HG02943 (cell line): Measurements from ENCODE around the gene PHACTR1.
"Not testable (repeated sequence)": the region's sequence is repeated elsewhere in the genome, so short reads cannot be mapped to it uniquely, and the experiment has no call there.

Source experiments
- ATAC-seq: cut with Tn5 transposase; IDR thresholded peaks from one replicate; pipeline ENCODE4 v1.9.1; 2021; ENCODE audit warnings: mild to moderate bottlenecking, low read depth, moderate library complexity; ENCODE audit not compliant: unreplicated experiment

Gene PHACTR1

DNA sequence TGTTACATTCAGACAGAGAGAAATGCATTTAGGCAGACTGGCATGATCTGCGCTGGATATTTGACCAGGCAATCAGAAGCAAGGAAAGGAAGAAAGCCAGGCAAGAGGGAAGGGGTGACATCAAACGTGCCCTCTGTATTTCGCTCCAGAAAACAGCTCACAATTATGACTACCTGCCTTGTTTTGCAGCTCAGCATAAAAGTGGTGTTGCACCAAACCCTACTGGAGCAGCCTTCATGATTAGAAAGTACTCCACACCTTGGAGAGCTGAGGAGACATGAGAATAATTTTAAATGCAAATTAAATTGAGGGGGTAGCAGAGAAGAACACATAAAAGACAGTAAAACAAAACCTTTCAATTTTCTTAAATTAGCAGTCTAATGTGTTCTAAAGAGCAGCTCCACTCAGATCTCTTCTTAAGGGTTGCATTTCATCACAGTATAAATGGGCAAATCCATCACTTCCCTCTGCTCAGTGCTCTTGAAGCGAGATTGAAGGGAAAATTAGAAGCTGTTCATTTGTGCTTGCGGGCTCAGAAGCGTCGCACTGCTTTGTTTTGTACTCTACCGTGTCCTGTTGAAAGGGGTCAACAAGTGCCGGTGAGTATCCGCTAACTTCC is at the start of gene PHACTR1:
Gene PHACTR1, plus strand, starts transcription at position 470 of the 619 bp plus-strand sequence.
- no peak for ATAC-seq

DNA sequence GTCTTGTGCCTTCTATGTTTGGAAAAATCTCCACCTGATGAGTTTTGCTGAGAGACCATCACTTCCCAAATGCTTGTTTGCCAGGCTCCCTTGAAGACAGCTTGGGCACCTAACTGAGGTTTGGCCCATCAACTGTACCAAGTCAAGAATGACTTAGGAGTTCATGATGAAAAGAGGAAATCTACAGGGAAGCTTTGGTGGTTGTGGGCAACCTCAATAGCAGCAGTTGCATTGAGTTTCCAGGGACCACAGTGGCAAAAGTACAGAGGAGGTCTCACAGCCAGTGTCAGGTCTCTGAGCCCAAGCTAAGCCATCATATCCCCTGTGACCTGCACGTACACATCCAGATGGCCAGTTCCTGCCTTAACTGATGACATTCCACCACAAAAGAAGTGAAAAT is 49.7 kb upstream of the PHACTR1 start:
- ATAC-seq, result no peak

DNA sequence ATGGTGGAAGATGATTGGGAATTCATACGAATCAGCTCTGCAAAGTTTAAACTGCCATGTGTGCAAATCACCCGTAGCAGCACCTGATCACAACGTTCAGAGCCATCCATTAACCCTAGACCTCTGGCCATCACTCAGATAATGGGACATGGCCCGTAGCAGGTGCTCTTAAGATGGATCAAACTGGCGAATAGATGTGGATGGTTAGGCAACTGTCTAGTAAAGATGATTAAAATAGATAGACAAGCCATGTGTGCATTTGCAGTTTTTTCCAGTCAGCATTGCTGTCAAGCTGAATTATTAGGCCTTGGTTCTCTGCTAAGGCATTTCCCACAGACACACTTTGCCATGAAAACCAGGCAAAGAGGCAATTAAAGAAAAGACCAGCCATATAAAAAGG is 40.6 kb upstream of the PHACTR1 start:
- ATAC-seq, result no peak

DNA sequence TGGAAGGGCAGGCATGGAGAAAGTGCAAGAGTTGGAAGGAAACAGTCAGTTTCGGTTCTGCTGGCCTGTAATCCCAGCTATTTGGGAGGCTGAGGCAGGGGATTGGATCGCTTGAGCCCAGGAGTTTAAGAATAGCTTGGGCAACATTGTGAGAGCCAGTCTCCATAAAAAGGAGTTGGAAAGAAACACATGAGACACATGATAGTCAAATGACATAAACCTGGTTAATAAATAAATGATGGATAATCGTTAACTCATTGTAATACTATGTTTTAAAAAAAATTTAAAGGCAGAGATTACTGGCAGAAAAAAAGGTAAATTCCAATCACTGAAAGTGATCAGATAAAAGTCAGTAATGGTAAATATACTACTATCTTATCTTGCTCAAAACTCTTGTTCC is 37.2 kb upstream of the PHACTR1 start:
- ATAC-seq, result no peak

DNA sequence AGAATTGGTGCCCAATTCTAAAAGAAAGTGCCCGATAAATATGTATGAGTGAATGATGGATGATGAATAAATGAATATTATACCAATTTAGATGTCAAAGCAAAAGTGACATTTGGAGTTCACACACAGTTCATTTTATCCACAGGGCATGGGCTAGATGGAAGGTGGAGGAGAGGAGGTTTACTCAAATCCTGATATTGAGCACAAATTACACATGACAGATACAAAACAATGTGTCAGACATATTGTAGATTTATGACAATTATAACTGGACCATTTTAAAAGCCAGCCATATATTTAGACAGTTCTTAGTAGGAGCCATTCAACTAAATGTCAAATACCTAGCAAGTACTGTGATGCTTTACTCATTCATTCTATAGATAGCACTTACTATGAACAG is 23.4 kb upstream of the PHACTR1 start:
- ATAC-seq, result no peak

DNA sequence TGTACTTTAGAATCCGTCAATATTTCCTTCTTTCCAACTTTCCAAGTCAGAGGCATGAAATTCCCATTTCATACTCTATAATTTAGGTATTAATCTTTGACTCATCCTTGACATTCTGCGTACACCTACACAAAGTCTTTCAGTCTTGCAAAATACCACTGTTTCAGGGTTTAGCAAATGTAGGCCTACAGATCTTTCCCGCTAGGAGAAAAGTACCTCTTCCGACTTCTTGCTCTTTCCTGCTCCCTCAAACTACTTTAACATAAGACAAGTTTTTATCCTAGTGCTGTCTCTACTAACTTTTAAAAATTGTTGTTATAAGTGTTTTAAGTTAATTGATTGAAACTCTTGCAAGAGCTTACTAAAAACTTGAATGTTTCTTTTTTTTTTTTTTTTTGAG is 18.3 kb upstream of the PHACTR1 start:
- no peak for ATAC-seq

DNA sequence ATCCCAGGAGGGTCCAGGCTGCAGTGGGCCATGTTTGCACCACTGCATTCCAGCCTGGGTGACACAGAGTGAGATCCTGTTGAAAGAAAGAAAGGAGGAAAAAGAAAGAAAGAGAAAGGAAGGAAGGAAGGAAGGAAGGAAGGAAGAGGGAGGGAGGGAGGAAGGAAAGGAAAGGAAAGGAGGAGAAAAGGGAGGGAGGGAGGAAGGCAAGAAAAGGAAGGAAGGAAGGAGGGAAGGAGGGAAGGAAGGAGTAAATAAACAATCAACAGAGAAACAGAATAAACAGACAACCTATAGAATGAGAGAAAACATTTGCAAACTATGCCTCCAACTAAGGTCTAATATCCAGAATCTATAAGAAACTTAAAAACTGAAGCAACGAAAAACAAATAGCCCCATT is 11.6 kb upstream of the PHACTR1 start:
- ATAC-seq, result no peak

DNA sequence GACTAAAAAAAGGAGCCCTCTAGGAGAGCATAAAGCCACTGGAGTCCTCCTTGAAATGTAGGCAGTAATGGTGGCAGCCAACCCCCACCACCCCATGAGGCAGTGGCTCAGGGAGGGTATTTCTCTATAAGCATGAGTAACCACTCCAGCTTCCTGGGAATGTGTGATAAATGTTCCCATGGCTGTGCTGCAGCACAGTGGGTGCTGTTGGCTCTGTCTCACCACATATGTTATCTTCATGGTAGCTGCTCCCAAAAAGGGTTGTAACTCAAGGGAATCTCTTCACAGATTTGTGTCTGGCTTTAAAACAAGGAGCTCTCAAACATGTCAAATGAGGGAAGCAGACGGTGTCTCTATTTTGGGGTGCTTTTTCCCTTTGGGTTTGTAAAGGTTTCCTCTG is 7.5 kb upstream of the PHACTR1 start:
- no peak for ATAC-seq

DNA sequence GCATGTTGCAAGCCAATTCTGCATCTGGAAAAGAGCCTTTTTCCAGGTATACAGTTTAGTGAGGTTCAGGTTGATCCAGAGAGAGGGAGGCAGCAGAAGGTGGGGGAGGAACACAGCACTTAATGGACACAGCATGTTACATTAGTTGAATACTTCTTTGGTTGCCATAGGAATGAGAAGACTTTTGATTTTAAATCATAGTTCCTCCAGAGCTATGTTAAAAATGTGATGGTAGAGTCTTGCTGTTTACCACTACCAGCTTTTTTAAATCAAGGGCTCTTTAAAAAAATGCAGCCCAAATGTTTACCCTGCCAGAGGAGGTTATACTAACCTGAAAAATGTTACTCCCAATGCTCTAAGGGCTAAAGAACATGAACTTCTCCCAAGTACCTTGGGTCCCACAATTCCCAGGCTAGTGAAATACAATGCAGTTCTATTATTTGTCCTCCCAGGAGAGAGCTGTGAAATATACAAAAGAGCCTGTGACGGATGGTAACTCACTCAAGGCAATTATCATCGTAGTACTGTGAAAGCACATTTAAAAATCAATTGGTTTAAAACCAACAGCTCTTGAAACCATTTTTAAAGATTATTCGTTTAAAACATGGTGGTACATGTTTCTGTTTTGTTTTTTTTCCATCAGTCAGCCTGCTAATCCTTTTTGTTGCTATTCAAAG is 6.9 kb upstream of the PHACTR1 start:
- no peak for ATAC-seq

DNA sequence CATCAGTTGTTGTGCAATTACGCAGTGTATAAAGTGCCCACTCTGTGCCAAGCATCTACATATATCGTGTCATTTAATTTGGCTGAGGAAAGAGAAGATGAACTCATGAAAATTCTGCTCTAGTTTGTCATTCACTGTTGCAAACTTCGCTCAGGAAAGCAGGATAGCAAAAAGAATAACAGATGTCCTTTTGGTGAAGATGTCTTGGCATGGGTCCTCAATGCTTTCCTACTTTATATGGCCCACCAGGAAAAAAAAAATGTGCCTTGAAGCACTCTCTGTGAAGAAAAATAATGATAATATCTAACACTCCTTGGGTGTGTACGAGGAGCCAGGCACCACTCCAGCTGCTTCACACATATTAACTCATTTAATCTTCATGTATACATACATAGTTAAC is 5.6 kb upstream of the PHACTR1 start:
- ATAC-seq, result no peak

DNA sequence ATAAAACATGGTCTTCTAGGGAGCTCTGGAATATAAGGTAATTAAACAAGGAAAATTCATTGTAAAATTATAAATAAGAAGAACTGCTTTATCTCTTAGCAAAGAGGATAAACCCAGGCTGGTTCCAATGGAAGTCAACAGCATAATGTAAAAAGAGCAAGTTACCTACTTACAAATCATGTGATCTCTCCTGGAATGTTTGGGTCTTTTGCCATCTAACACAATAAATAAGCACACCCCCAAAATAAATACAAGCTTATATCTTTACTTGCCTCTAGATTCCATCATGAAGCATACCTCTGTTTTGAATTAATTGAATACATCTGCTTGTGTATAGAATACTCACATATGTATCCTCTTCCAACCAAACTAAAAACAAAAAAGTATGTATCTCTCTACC is 2.5 kb upstream of the PHACTR1 start:
- ATAC-seq, result no peak

DNA sequence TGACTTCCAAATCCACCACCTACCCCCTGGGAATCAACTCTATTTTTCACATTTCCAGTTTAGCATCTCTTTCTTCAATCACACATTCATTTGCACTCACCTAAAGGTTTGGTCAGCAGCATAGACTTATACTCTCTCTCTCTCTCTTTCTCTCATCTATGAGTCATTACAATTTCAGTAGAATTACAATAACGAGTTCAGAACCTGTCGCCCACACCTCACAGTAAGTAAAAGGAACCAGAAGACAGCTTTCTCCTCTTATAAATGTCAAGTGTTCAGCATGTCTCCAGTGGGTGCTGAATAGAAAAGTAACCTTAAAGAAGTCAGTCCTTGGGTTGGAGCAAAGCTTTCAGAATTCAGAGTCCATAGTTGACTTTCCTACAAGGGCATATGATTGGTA is 1.1 kb upstream of the PHACTR1 start:
- no peak for ATAC-seq

DNA sequence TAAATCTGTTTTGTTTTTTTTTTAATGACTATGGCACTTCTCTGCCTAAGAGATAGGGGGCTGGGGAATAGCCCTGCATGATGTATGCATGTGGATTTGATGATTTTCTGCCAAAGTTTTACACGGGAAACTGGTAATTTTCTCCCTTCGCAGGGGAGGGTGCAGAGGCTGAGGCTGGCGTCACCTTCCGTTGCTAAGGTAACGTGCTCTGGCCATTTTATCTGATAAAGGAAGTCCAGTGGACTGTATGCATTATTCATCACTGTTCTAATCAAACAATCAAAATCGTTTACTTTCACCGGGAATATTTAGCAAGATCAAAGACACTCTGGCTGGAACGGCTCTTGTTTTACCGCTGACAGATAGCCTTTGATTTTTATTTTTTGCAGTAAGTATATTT is 789 bp downstream of the PHACTR1 start:
- no peak for ATAC-seq

DNA sequence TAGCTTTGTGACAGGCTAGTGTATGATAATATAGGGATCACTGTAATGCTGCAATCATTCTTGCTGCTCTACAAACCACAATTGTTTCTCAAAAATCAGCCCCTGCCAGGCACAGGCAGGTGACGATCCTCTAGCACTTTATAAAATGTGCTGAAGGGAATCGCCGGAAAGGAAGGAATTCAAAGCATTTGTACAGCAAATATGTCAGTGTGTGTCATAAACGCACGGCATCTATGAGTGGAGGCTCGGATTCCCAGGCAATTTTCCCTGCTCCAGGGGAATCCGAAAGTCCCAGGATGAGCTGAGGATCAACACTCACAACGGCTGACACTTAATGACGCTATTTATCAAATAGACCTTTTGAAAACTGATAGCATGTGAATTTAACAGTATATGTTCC is 1.4 kb downstream of the PHACTR1 start:
- no peak for ATAC-seq

DNA sequence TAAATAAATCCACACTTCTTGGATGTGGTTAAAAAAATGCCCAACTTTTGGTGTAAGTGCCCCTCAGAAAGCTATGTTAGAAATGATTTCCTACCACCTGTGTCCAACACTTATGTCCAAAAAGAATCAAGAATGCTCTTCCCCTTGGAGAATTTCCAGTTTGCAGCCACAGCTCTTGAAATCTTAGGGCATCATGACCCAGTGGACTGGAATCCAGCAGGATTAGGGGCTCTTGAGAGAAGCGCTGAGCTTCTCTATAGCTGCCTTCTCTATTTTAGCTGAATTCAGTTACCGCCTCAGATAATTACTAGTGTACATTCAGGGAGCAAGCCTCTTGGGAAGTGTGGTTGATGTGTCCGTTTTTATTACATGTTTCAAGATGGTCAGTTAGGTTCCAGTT is 2.5 kb downstream of the PHACTR1 start:
- ATAC-seq, result no peak

DNA sequence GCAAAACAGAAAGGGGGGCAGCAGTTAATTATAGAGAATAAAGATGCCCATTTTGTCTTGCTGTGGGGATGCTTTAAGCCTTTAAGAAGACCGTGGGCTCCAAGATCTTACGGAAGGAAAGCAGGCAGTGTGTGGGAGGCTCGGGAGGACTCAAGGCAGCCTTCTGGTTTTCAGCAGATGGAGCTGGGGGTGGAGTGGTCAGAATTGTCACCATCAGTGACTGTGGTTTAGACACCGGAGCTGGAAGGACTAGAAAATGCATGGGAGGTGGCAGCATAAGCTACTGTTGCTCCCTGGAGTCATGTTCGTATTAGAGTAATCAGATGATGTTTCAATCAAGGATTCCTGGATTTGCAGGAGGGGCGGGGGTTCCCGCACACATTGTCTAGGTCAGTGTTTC is 3.7 kb downstream of the PHACTR1 start:
- ATAC-seq, result no peak

DNA sequence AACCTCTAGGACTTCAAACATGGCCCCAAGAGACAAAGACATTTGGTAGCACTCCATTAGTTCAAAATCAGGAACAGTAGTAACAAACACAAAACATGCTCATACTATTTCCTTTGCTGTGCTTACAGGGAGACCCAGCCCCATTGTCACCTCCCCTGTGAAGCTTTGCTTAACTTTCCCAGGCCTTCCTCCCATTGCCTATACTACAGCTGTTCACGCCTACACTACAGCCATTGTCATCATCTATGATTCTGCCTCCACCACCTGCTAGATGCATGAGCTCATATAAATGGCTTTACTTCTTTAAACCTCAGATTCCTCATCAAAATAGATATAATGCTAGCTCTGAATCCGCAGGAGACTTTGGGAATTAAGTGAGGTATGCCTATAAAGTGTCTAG is 8.7 kb downstream of the PHACTR1 start:
- no peak for ATAC-seq

DNA sequence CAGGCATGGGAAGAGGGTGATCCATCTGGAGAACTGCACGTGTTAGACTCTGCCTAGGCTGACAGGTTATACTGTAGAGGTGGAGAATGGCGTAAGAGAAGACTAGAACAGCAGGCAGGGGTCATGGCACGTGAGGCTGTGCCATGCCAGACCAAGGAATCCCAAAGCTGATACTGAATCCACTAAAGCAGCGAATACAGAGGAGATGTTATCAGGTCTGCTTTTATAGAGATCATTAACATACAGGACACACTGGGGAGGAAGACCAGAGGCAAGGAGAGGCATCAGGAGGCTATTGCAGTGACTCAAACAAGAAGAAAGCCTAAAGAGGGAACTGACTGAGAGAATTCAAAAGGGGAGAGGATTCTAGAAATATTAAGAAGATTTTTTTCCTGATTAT is 12.9 kb downstream of the PHACTR1 start:
- no peak for ATAC-seq

DNA sequence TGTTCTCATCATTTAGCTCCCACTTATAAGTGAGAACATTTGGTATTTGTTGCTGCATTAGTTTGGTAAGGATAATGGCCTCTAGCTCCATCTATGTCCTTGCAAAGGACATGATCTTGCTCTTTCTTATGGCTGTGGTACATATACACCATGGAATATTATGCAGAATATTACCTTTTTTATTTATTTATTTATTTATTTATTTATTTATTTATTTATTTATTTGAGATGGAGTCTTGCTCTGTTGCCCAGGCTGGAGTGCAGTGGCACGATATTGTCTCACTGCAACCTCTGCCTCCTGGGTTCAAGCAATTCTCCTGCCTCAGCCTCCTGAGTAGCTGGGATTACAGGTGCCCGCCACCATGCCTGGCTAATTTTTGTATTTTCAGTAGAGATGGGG is 14.2 kb downstream of the PHACTR1 start:
- not testable (repeated sequence) for ATAC-seq

DNA sequence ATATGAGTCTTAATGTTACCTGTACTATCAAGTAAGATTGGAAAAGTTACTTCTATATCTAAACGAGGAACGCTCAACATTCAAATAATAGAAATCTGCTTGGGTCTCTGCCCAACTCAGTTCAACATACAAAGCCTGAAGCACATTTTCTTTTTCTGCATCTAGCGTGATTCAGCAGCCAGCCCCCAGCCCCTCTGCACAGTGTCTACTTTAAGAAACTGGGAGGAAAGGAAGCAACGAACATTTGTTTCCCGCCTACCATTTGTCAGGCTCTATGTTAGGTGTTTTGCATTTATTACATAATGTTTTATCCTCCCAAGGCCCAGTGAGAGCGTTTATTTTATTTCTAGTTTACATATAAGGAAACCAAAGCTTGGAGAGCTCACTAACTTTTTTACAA is 17.3 kb downstream of the PHACTR1 start:
- ATAC-seq, result no peak

DNA sequence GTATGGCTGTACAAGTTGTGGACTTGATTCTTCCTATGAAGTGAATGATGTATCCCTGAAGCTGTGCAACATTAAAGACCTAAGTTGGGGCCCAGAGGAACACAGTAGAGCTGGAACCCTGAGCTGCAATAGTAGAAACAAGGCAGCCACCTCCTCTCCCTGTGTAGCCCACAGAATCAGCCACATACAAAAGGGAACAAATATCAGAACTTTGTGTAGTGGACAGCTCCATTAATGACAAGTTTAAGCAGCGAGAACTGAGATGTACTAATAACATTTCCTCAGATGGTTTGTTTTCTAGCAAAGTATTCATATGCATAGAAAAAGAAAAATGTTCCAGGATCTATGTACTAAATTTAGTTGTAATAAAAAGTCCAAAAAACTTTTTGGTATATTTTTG is 19.2 kb downstream of the PHACTR1 start:
- ATAC-seq, result no peak

DNA sequence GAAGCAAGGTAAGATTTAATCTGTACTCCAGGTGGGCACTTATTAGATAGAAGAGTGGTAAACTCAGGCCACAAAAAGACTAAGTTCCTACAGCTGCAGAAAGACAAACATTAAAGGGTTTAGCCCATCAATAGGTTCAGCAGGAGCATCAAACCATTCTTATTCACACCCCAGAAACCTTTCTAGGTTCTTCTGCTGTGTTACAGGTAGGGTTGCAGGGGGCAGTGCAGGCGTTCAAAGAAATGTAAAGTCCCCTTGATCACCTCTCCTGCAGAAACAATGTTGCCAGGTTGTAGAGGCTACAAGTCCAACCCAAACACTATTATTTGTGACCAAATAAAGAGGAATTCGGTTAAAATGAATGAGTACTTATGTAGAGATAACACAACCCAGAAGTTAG is 31.8 kb downstream of the PHACTR1 start:
- no peak for ATAC-seq
